GM13977 (cell line): Measurements from ENCODE around the gene PDGFA.

Experiments used
- DNase-seq: peaks from one replicate; pipeline ENCODE4 v3.0.0; 2012; ENCODE audit warnings: low spot score
- in situ Hi-C: fragments of 300-500 bp; cut with MboI; formaldehyde crosslinking; loops from one replicate; pipeline ENCODE4 v1.12.0; 2022; ENCODE audit warnings: low sequenced_read_pairs, low pct_unique_long_range_greater_than_20kb, mixed read lengths, inconsistent platforms; ENCODE audit not compliant: unreplicated experiment
- TF ChIP-seq, protein P1 (sequence below): IDR thresholded peaks from 2 replicates; pipeline ENCODE4 v1.5.1; 2012; ENCODE audit warnings: mild to moderate bottlenecking, control low read depth; ENCODE audit not compliant: insufficient read depth; ENCODE audit errors: extremely low read depth, missing control alignments

PDGFA gene

DNA sequence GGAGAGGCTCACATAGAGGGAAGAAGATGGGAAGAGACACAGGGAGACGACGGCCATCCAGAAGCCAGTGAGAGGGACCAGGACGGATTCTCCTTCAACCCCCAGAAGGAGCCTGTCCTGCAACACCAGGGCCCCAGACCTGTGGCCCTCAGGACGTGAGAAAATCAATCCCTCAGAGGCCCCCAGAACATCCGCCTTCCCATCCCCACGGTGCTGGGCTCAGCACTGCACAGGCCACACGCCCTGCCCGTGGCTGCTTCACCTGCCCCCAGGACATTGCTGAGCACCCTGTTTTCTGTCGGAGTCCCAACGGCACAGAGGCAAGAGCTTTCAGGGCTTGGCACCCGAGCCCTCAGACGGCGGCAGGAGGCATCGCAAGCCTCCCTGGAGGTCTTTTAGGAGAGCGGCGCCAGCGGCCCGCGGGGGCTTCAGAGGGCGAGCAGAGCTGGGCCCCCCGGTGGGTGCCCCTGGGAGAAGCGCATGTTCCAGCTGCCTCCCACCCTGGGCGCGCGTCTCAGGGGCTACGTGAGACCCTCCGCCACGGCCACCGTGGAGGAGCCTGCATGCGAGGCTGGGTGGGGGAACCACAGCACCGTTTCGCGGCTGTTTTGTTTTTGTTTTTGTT is 42.8 kb downstream of the PDGFA start:
- in situ Hi-C loops = no loop called here
- TF ChIP-seq, protein P1, sequence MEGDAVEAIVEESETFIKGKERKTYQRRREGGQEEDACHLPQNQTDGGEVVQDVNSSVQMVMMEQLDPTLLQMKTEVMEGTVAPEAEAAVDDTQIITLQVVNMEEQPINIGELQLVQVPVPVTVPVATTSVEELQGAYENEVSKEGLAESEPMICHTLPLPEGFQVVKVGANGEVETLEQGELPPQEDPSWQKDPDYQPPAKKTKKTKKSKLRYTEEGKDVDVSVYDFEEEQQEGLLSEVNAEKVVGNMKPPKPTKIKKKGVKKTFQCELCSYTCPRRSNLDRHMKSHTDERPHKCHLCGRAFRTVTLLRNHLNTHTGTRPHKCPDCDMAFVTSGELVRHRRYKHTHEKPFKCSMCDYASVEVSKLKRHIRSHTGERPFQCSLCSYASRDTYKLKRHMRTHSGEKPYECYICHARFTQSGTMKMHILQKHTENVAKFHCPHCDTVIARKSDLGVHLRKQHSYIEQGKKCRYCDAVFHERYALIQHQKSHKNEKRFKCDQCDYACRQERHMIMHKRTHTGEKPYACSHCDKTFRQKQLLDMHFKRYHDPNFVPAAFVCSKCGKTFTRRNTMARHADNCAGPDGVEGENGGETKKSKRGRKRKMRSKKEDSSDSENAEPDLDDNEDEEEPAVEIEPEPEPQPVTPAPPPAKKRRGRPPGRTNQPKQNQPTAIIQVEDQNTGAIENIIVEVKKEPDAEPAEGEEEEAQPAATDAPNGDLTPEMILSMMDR = no peak
- DNase-seq = no peak

DNA sequence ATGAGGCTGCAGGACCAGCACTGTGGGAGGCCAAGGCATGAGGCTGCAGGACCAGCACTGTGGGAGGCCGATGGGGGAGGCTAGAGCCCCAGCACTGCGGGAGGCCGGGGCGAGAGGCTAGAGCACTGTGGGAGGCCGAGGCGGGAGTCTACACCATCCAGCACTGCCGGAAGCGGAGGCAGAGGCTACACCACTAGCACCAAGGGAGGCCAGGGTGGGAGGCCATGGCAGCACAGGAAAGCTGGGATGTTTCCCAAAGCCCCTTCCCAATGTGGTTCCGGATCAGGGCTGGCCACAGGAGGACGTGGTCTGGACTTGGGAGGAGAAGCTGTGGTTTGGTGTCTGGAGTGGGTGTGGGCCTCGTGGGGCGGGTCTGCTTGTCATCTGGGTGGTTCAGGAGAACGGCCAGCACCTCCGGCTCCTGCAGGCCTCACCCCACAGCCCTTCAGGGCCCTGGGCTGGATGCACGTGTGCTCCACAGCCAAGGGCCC is 43.6 kb downstream of the PDGFA start:
- no peak for DNase-seq
- in situ Hi-C loops = no loop called here
- TF ChIP-seq, protein P1 = no peak

GRCh38 chr7:475425-475728 is 44.3 kb downstream of the PDGFA start:
- in situ Hi-C loops = no loop called here
- TF ChIP-seq, protein P1 = no peak
- no peak for DNase-seq

DNA sequence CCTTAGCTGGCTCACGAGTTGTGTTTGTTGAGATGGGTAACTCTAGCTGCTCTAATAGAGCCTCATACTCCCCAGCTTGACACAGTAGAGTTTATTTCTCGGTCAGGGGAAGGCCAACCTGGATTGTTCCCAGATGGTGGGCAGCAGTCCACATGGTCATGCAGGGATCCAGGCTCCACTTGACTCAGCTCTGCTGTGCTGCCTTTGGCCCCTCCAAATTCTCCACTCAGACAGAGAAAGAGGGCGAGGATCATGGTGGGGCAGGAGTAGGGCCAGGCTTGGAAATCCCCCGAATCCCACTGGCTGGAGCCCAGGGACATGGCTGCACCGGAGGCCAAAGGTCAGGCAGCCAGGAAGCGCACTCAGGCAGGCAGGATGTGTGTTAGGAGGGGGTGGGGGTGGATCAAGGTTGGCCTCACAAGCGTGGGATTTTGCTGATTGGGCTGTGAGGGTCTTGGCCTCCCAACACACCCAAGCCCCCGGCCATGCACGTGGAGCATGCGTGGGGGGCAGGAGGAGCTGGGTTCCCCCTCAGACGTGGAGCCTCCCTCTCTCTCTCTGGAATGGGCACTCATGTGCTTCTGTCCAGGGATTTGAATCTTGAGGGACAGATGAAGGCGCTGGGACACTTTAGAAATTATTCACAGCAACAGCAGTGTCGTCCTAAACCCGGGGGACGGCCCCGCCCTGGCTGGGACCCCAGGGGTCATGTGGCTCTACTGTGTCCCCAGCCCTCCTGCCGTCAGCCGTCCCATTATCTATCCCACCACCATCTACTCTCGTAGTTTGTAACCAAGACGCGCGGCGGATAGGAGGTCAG is 44.8 kb downstream of the PDGFA start:
- in situ Hi-C loops = no loop called here

DNA sequence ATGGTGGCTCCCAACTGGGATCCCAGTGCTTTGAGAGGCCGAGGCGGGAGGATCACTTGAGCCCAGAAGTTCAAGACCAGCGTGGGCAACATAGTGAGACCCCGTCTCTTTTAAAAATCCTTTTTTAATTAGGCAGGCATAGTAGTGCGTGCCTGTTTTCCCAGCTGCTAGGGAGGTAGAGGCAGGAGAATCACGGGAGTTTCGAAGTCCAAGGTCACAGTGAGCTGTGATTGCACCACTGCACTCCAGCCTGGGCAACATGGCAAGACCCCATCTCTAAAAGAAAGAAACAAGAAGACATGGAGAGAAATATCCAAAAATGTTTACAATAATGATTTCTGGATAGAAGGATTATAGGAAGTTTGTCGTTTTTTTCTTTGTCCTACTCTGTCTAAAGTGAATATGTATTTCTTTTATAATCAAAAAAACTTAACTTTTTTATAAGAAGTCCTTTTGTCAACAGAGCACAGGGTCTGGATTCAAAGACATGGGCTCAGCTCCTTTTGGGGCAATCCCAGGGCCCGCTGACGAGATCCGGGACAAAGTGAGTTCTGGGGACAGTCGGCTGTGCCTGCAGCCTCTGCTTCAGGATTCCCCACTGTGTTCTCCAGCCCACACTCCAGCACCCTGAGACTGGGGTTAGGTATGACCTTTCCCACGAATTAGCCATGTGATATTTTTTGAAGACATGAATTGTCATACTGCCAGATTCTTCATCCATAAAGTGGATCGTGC is 45.6 kb downstream of the PDGFA start:
- in situ Hi-C loops = no loop called here
- no peak for DNase-seq
- TF ChIP-seq, protein P1 = no peak

More for the DNA sequence above, 44.8 kb downstream of the PDGFA start:
- TF ChIP-seq, protein P1 = no peak
- DNase-seq = no peak

GRCh38 chr7:473211-473734 is 46.4 kb downstream of the PDGFA start:
- TF ChIP-seq, protein P1 = no peak
- no peak for DNase-seq
- in situ Hi-C loops = no loop called here
